GM19239 (cell line): Measurements from ENCODE around the gene ZYX.
"Not testable (repeated sequence)": the region's sequence is repeated elsewhere in the genome, so short reads cannot be mapped to it uniquely, and the experiment has no call there.

Experiments
- DNase-seq: peaks from one replicate; pipeline ENCODE4 v3.0.0; 2011; ENCODE audit warnings: low spot score; ENCODE audit not compliant: insufficient read length
- FAIRE-seq: peaks from 2 replicates; lab custom pipeline; 2011; peaks lifted over from hg19 to GRCh38; lab: Jason Lieb, UNC

Gene ZYX

GRCh38 chr7:143383642-143383957 is 2.5 kb downstream of the ZYX start:
- FAIRE-seq (no peak), DNase-seq (no peak)

- no peak for DNase-seq
Observed at GRCh38 chr7:143384148-143384547, 3.0 kb downstream of the ZYX start.

GRCh38 chr7:143384661-143385631 is 3.8 kb downstream of the ZYX start:
- DNase-seq (no peak), FAIRE-seq (no peak)

More at GRCh38 chr7:143384148-143384547, 3.0 kb downstream of the ZYX start:
- FAIRE-seq, result no peak

GRCh38 chr7:143385891-143386781 is 5.0 kb downstream of the ZYX start:
- DNase-seq (no peak), FAIRE-seq (no peak)

GRCh38 chr7:143387156-143387975 is 6.2 kb downstream of the ZYX start:
- FAIRE-seq (no peak), DNase-seq (no peak)

- no peak for FAIRE-seq
- DNase-seq, result no peak
Observed at GRCh38 chr7:143388051-143388450, 6.9 kb downstream of the ZYX start.

GRCh38 chr7:143388491-143389101 is 7.5 kb downstream of the ZYX start:
- DNase-seq (no peak), FAIRE-seq (no peak)

GRCh38 chr7:143389316-143390103 is 8.4 kb downstream of the ZYX start:
- DNase-seq (no peak), FAIRE-seq (no peak)

GRCh38 chr7:143390104-143390772 is 9.1 kb downstream of the ZYX start:
- no peak for FAIRE-seq
- no peak for DNase-seq

- FAIRE-seq (no peak), DNase-seq (no peak)
Observed at GRCh38 chr7:143390773-143391317, 9.7 kb downstream of the ZYX start.

- DNase-seq (no peak), FAIRE-seq (no peak)
Observed at GRCh38 chr7:143391462-143392404, 10.6 kb downstream of the ZYX start.

GRCh38 chr7:143392427-143392826 is 11.3 kb downstream of the ZYX start:
- not testable (repeated sequence) for FAIRE-seq, DNase-seq

- no peak for DNase-seq
- no peak for FAIRE-seq
Observed at GRCh38 chr7:143392875-143393266, 11.7 kb downstream of the ZYX start.

GRCh38 chr7:143393267-143394041 is 12.3 kb downstream of the ZYX start:
- DNase-seq, result no peak
- FAIRE-seq, result no peak

GRCh38 chr7:143394068-143394467 is 12.9 kb downstream of the ZYX start:
- DNase-seq (no peak), FAIRE-seq (no peak)

GRCh38 chr7:143394777-143395176 is 13.6 kb downstream of the ZYX start:
- DNase-seq (no peak), FAIRE-seq (no peak)
